ENCODE results near the gene ADAMTS1. TPM values are rescaled to one million over a fixed set of nuclear protein-coding genes. Genes with fewer than 3 reads are reported as not detected.
A peak's percentile ranks its signal among the peaks of the same experiment; 100 is the strongest.

The ADAMTS1 gene
- total RNA-seq, 1 donor from 2014 or later: 480 TPM

DNA sequence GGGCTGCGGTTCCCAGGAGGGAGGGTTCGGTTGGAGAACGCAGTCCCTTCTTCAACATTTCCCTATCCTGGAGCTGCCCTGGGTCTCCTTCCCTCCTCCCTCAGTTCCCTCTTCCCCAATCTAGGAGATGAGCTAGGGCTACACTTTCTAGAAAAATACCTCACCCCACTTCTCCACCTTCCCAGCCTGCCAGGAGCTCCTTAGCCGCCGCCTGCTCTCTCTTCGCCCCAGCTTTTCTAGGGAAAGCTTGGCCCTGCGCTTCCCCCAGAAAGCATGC lies 488 bp upstream of the ADAMTS1 start:
- no peak for DNase-seq (ENCODE audit: low spot score)

DNA sequence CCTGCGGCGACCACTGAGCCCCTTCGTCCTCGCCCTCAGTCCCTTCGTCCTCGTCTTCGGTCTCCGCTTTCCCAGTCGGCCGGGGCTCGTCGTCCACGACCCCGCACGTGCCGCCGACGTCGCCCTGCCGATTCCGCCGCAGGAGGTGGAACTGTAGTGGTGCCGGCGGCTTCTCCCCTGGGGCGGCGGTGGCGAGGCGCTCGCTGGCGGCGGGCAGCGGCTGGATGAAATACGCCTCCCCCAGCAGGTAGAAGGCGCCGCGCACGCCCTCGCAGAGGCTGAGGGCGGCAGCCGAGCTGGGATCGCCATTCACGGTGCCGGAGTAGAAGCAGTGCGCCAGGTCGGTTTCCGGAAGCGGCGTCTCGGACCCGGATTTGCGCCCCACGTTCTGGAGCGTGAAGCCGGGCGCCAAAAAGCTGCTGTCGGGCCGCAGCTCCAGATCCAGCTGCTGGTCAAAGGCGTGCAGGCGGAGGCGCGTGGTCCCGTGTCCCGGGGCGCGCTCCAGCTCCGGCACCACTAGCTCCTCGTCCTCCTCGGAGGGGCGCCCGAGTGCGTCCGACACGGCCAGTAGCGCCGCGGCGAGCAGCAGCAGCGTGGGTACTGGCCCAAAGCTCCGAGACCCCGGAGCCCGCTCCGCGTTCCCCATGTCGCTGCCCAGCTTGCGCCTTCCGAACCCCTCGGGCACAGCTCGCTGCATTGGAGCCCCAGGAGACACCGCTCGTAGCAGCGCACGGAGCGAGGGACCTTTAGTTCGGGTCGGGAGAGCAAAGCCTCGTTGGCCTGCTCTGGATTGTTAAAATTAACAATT lies 747 bp downstream of the ADAMTS1 start:
- no peak for DNase-seq (ENCODE audit: low spot score)

DNA sequence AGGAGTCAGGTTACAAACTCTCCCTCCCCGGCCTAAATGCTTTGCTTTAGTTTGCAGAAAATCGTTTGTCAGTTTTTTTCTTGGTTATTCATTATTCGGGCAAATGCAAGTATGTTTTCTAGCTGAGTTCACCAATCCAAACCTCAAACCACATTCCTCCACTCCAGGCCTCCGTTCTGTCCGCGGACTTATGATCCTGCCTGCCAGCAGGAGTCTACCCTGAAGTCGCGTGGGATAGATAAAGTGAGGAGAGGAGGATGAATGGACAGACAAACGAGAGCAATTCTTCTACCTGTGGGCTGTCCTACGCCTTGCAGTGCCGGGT lies 1.3 kb downstream of the ADAMTS1 start:
- DNase-seq (ENCODE audit: low spot score): no peak

DNA sequence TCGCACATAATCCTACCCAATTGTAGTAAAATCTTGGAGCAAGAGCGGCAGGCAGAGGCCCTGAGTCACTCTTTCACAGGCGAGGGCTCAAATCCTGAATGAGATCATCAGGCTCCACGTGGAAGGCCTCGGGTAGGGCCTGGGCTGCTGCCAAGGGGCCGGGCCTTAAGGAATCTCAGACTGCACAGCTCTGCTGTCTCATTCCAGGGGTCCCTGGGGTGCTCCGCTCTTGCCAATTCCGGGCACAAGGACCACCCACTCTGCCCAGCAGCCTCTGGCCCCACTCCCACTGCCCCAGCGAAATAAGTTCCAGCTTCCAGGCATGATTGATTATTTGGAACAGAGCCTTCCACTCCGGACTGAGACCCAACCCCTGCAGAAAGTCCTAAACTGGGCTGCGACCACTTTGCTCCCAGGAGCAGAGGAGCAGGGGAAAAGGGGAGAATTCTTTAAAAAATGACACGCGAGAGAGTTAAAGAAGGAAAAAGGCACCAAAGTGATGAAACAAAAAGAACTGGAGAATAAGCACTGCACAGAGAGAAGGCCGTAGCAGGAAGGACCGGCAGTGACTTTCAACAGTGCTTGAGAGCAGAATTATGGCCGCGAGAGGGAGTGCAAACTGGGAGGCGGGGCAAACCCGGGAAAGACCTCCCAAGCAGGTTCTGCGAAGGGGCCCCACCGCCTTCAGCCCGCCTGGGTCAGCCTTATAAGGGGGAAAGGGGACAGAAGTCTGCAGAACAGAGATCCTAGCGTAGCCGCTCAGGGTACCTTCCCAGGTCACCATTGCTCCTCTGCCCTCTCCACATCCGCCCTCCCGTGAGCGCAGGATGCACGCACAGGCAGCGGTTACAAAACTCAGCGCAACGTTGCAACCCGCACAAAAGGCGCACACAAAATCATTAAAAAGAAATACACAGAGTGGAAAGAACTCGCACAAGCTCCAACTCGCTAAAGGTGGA lies 2.0 kb downstream of the ADAMTS1 start:
- peak; percentile 95 for DNase-seq (ENCODE audit: low spot score)

DNA sequence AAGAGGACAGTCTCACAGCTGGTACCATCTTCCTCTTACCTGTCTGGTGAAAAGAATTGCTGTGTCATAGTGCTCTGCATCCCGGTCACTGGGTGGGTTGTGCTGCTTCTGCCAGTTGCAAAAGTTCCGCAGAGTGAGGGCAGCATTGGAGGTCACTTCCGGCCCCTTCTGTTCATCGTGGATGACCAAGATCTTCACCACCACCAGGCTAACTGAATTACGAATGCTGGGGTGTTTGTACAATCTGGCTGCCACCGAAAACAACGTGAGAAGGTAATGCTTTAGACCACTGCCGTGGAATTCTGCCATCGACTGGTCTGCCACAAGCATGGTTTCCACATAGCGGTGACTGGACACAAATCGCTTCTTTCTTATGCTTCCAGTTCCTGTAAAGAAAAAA lies 2.9 kb downstream of the ADAMTS1 start:
- DNase-seq (ENCODE audit: low spot score): no peak

GRCh38 chr21:26840912-26841311 lies 4.3 kb downstream of the ADAMTS1 start:
- DNase-seq (ENCODE audit: low spot score): no peak

DNA sequence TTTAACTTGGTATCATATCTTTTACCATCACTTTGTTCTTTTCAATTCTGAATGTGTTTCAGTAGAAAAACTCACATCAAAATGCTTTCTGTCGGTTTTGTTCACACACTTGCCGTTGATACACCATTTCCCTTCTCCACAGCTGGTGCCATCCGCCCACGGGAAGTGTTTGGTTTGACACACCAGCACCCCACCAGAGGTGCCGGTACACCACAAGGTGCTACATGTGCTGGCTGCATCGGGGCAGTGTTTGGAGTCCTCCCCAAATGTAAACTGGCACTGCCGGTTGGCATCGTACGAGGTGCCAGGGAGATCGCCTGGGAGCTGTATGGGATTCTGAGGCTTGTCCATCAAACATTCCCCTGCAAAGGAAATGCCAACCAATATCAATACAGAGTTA lies 5.0 kb downstream of the ADAMTS1 start:
- no peak for DNase-seq (ENCODE audit: low spot score)

DNA sequence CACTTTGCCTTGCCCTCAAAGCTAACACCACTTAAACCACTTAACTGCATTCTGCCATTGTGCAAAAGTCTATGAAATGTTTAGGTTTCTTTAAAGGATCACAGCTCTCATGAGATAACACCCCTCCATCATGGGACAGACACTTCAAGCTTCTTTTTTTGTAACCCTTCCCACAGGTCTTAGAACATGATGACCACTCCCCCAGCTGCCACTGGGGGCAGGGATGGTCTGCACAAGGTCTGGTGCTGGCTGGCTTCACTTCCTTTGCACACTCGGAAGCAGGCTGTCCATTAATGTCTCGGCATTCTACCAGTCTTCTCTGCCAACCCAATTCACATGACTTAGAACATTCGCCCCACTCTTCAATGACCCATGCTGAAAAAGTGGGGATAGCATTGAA lies 7.7 kb downstream of the ADAMTS1 start:
- DNase-seq (ENCODE audit: low spot score): no peak

DNA sequence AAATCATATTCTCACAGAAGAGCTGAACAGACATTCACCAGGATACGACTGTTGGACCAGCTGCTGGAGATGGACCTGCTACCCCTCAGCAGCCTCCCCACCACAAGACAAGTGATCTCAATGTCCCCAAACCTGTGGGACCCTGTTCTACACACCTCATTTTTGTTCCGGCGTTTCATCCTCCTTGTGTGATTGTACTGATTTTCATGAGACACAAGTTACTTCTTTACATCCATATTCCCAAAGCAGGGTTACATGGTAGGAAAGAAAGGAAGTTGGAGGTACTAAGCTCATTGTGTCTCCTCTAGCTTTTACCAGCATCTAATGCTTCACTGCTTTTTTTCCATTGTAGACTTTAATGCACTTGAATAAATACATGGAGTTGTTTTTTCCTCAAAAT lies 8.7 kb downstream of the ADAMTS1 start:
- no peak for DNase-seq (ENCODE audit: low spot score)

GRCh38 chr21:26835714-26836265 lies 9.4 kb downstream of the ADAMTS1 start:
- no peak for DNase-seq (ENCODE audit: low spot score)

DNA sequence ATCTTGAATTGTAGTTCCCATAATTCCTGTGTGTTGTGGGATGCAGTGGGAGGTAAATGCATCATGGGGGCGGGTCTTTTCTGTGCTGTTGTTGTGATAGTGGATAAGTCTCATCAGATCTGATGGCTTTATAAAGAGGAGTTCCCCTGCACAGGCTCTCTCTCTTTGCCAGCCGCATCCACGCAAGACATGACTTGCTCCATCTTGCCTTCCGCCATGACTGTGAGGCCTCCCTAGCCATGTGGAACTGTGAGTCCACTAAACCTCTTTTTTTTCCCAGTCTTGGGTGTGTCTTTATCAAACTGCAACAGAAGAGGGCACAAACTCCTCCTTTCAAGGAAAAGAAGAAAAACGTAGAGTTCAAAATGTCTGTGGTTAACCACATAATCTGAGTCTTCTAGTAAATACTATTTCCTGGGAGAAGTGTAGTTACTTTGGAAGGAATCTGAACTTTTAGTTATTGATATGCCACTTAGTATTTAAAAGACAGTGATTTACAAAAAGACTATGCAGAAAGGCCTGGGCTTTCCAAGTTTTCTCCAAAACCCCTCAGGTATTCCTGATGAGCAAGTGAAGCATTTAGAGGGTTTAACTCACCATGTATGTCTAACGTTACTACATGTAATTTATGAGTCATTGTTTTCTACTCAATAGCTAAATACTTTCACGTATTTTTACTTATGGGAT lies 10.0 kb downstream of the ADAMTS1 start:
- no peak for DNase-seq (ENCODE audit: low spot score)

GRCh38 chr21:26834181-26834905 lies 10.9 kb downstream of the ADAMTS1 start:
- DNase-seq (ENCODE audit: low spot score): no peak

- no peak for DNase-seq (ENCODE audit: low spot score)
Measured at GRCh38 chr21:26833460-26833939, 11.7 kb downstream of the ADAMTS1 start.

- no peak for DNase-seq (ENCODE audit: low spot score)
Measured at GRCh38 chr21:26833011-26833410, 12.2 kb downstream of the ADAMTS1 start.

DNA sequence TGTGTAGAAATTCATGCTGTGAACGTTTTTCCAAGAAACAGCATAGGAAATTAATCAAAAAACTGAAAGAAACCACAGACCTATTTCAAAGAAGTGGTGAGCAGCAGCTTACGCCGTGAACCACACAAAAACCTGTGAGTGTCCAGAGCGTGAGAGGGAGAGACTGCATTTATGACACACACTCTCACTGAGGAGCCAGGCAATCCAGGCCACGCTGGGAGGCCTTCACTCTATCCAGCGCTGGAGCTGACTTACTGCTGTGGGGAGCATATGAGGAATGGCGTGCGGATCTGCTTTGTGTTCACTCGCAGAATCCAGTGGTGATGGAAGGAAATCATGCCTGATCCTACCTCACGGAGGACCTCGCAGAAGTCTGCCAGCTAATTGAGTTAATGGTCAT lies 12.7 kb downstream of the ADAMTS1 start:
- DNase-seq (ENCODE audit: low spot score): no peak

- DNase-seq (ENCODE audit: low spot score): no peak
Measured at GRCh38 chr21:26826801-26827200, 18.4 kb downstream of the ADAMTS1 start.

DNA sequence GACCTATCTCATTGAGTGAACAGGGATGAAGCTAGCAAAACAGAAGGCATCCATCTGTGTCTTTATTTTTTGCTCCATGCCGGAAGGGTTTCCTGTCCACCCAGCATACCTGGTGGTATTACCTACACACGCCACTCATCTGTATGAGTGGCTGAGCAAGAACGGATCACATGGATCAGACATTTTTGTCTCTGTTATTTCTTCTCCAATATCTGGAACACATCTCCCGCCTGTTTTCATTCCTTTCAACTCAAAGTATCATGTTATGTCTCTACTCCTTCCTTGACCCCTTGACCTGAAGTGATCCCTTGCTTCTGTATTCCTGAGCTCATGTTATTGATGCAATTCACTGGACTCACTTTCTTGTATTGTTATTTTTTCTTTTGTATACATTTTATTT lies 24.7 kb downstream of the ADAMTS1 start:
- no peak for DNase-seq (ENCODE audit: low spot score)

DNA sequence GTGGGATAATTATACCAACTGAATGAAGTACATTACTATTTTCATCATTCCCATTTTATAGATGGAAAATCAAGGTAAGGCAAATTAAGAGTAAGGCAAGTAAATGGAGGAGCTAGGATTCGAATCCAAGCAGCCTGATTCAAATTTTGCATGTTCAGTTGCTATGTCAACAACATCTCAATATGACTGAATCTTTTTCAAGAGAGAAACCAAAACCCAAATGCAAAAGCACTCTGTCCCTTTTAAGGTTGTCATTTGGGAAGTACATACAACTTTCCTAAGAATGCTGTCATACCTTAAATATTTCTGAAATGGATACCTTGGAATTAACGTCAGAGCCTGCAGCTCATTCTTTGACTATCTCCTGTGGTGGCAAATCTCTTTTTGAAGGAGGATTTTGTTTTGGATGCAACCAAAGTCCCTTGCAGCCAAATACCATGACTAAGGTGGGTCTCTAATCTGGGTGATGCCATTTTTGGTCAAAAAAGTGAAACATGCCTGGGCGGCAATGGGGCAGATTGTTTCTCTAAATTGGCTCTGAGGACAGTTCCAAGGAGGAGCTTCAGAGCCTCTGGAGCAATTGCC lies 25.4 kb downstream of the ADAMTS1 start:
- no peak for DNase-seq (ENCODE audit: low spot score)

DNA sequence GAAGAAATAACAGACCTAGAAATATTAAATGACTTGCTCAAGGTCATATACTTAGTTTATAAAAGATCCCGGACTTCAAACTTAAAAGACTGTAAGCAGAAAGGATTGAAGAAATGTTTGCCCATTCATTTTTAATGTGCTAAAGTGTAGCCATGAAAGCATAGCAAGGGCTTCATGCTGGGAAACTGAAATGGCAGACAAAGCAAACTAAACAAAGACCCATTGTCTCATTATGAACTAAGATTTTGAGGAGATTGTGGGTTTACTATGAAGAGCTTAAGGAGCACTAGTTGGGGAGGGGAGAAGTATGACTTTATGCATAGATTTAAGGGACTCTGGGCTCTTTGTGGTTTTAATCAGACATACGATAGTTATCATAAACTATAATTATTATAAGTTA lies 26.3 kb downstream of the ADAMTS1 start:
- DNase-seq (ENCODE audit: low spot score): no peak

- DNase-seq (ENCODE audit: low spot score): no peak
Measured at GRCh38 chr21:26815197-26815596, 30.0 kb downstream of the ADAMTS1 start.

DNA sequence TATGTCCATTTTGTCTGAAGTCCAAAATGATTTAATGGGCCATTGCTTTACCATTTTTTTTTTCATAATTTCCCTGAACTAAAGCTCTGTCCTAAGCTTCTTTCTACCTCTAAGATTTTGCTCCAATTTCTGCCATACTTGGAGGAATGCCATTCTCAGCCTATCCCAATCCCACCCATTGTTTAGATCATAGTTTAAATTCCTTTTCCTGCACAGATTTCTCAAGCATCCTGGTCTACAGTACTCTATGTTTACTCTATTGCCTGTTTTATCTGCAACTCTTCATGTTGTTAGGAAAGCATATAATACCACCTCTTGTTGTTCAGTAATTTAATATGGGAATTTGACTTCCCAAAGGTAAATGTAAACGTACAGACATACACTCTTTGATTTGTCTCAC lies 30.8 kb downstream of the ADAMTS1 start:
- DNase-seq (ENCODE audit: low spot score): no peak

Data from mesenteric fat pad (tissue), 1 donor.